ENCODE measurements around the gene RRP9.

Gene RRP9

DNA sequence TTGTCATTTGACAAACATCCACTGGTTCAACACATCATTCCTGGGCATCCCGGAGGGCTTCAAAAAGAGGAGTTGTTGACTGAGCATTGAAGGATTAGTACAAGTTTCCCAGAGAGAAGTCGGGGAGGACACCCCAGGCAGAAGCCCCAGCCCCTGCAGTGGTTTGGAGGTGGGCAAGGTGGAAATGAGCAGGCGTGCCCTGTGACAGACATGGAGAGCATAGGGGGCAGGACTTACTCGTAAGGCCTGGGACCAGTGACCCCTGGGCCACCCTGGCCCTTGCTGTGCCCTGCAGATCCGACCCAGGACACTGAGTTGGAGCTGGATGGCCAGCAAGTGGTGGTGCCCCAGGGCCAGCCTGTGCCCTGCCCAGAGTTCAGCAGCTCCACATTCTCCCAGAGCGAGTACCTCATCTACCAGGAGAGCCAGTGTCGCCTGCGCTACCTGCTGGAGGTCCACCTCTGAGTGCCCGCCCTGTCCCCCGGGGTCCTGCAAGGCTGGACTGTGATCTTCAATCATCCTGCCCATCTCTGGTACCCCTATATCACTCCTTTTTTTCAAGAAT is 6.4 kb upstream of the RRP9 start:
- no peak for DNase-seq (ENCODE audit: low read depth, low spot score)
- TF ChIP-seq, protein P1, sequence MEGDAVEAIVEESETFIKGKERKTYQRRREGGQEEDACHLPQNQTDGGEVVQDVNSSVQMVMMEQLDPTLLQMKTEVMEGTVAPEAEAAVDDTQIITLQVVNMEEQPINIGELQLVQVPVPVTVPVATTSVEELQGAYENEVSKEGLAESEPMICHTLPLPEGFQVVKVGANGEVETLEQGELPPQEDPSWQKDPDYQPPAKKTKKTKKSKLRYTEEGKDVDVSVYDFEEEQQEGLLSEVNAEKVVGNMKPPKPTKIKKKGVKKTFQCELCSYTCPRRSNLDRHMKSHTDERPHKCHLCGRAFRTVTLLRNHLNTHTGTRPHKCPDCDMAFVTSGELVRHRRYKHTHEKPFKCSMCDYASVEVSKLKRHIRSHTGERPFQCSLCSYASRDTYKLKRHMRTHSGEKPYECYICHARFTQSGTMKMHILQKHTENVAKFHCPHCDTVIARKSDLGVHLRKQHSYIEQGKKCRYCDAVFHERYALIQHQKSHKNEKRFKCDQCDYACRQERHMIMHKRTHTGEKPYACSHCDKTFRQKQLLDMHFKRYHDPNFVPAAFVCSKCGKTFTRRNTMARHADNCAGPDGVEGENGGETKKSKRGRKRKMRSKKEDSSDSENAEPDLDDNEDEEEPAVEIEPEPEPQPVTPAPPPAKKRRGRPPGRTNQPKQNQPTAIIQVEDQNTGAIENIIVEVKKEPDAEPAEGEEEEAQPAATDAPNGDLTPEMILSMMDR (IDR thresholded peaks at IDR 0.05; ENCODE audit: low read depth, low read length), result no peak
- no peak overlapping the region for H3K4me3 ChIP-seq (ENCODE audit: low read depth, low read length)
- in situ Hi-C loops (cut with HindIII; ENCODE audit: low sequenced_read_pairs), result no loop called here

- H3K4me3 ChIP-seq (ENCODE audit: low read depth, low read length), result no peak overlapping the region
- DNase-seq (ENCODE audit: low read depth, low spot score), result no peak
- in situ Hi-C loops (cut with HindIII; ENCODE audit: low sequenced_read_pairs), result no loop called here
- TF ChIP-seq, protein P1 (IDR thresholded peaks at IDR 0.05; ENCODE audit: low read depth, low read length), result no peak
These were observed 5.7 kb upstream of the RRP9 start for GRCh38 chr3:51947215-51947900.

GRCh38 chr3:51946796-51947195 is 5.1 kb upstream of the RRP9 start:
- in situ Hi-C loops (cut with HindIII; ENCODE audit: low sequenced_read_pairs), result no loop called here
- TF ChIP-seq, protein P1 (IDR thresholded peaks at IDR 0.05; ENCODE audit: low read depth, low read length), result no peak

GRCh38 chr3:51945926-51946705 is 4.4 kb upstream of the RRP9 start:
- in situ Hi-C loops (cut with HindIII; ENCODE audit: low sequenced_read_pairs), result no loop called here
- DNase-seq (ENCODE audit: low read depth, low spot score), result no peak
- TF ChIP-seq, protein P1 (IDR thresholded peaks at IDR 0.05; ENCODE audit: low read depth, low read length), result no peak
- H3K4me3 ChIP-seq (ENCODE audit: low read depth, low read length), result no peak overlapping the region

More at GRCh38 chr3:51946796-51947195, 5.1 kb upstream of the RRP9 start:
- no peak for DNase-seq (ENCODE audit: low read depth, low spot score)
- H3K4me3 ChIP-seq (ENCODE audit: low read depth, low read length), result no peak overlapping the region

- in situ Hi-C loops (cut with HindIII; ENCODE audit: low sequenced_read_pairs), result no loop called here
- H3K4me3 ChIP-seq (ENCODE audit: low read depth, low read length), result no peak overlapping the region
- DNase-seq (ENCODE audit: low read depth, low spot score), result no peak
- TF ChIP-seq, protein P1 (IDR thresholded peaks at IDR 0.05; ENCODE audit: low read depth, low read length), result no peak
These were observed 3.5 kb upstream of the RRP9 start for GRCh38 chr3:51945031-51945840.

GRCh38 chr3:51944451-51945021 is 2.8 kb upstream of the RRP9 start:
- in situ Hi-C loops (cut with HindIII; ENCODE audit: low sequenced_read_pairs), result no loop called here
- H3K4me3 ChIP-seq (ENCODE audit: low read depth, low read length), result no peak overlapping the region
- TF ChIP-seq, protein P1 (IDR thresholded peaks at IDR 0.05; ENCODE audit: low read depth, low read length), result no peak
- DNase-seq (ENCODE audit: low read depth, low spot score), result no peak
